Activated naive CD4-positive, alpha-beta T cell (primary cell): ENCODE data around the gene SARS1.
"Not testable (repeated sequence)": the region's sequence is repeated elsewhere in the genome, so short reads cannot be mapped to it uniquely, and the experiment has no call there.

Experiments
- DNase-seq, 4 experiments: peaks; one replicate each; lab custom pipeline; 2025; lab: John Stamatoyannopoulos, UW

The SARS1 gene

GRCh38 chr1:109213824-109214693 lies at the start of gene SARS1:
Gene SARS1 (plus strand): TSS chr1:109213918. CDS start chr1:109213993, 75 bp downstream.
- DNase-seq: peak; percentile 61 to 87 (median 73)

GRCh38 chr1:109164538-109164937 lies 49.2 kb upstream of the SARS1 start:
- DNase-seq: no peak

- no peak for DNase-seq
Observed at GRCh38 chr1:109167001-109167506, 46.7 kb upstream of the SARS1 start.

- DNase-seq: no peak
Observed at GRCh38 chr1:109170035-109170764, 43.5 kb upstream of the SARS1 start.

- DNase-seq: no peak
Observed at GRCh38 chr1:109171646-109172045, 42.1 kb upstream of the SARS1 start.

GRCh38 chr1:109176349-109176748 lies 37.4 kb upstream of the SARS1 start:
- not testable (repeated sequence) for DNase-seq

GRCh38 chr1:109180715-109181084 lies 33.0 kb upstream of the SARS1 start:
- DNase-seq: not testable (repeated sequence)

GRCh38 chr1:109181085-109181806 lies 32.5 kb upstream of the SARS1 start:
- DNase-seq: no peak

- DNase-seq: no peak
Observed at GRCh38 chr1:109181807-109182163, 31.9 kb upstream of the SARS1 start.

GRCh38 chr1:109183058-109183738 lies 30.5 kb upstream of the SARS1 start:
- DNase-seq: no peak

- DNase-seq: no peak
Observed at GRCh38 chr1:109184687-109185086, 29.0 kb upstream of the SARS1 start.

- DNase-seq: no peak
Observed at GRCh38 chr1:109185357-109185756, 28.4 kb upstream of the SARS1 start.

GRCh38 chr1:109185990-109186732 lies 27.6 kb upstream of the SARS1 start:
- DNase-seq: no peak

- no peak for DNase-seq
Observed at GRCh38 chr1:109186733-109187086, 27.0 kb upstream of the SARS1 start.

GRCh38 chr1:109187127-109187526 lies 26.6 kb upstream of the SARS1 start:
- DNase-seq: no peak

GRCh38 chr1:109188200-109188599 lies 25.5 kb upstream of the SARS1 start:
- no peak for DNase-seq

GRCh38 chr1:109188781-109189180 lies 24.9 kb upstream of the SARS1 start:
- DNase-seq: no peak

- DNase-seq: no peak
Observed at GRCh38 chr1:109190189-109190588, 23.5 kb upstream of the SARS1 start.

- no peak for DNase-seq
Observed at GRCh38 chr1:109191377-109191776, 22.3 kb upstream of the SARS1 start.

GRCh38 chr1:109191891-109192290 lies 21.8 kb upstream of the SARS1 start:
- DNase-seq: no peak

- no peak for DNase-seq
Observed at GRCh38 chr1:109192433-109192832, 21.3 kb upstream of the SARS1 start.
